Suppressor macrophage treated with lipopolysaccharide for 1 hour (primary cell): ENCODE results near the gene ALPI.
"Not testable (repeated sequence)": the region's sequence is repeated elsewhere in the genome, so short reads cannot be mapped to it uniquely, and the experiment has no call there.

ENCODE experiments used
- DNase-seq, 3 donors: peaks; one replicate each; pipeline ENCODE4 v3.0.0-alpha.2; 2020 to 2022

ALPI gene

DNA sequence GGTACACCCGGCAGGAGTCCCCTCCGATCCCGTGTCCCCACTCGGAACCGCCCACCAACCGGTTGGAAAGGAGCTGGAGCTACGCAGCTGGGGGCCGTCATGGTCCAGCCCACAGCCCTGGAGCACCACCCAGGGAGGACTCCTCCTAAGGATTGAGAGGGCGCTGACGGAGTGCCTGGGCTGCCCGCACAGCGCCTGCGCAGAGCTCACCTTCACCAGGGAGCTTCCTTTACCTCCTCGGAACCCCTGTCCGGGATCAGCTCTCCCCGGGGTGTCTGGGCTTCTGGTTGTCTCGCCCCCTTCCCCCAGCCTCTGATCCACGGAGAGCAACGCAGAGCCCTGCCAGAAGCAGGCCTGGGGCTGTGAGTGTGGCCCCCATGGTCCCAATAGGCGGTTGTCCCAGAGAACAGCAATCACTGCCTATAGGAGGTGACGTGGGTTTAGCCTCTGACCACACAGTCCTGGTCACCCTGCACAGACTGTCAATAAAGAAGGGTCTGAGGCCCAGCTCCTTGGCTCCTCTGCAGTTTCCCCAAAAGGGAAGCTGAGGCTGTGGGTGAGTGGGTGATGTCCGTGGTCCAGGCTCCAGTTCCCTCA lies 34.7 kb upstream of the ALPI start:
- no peak for DNase-seq

DNA sequence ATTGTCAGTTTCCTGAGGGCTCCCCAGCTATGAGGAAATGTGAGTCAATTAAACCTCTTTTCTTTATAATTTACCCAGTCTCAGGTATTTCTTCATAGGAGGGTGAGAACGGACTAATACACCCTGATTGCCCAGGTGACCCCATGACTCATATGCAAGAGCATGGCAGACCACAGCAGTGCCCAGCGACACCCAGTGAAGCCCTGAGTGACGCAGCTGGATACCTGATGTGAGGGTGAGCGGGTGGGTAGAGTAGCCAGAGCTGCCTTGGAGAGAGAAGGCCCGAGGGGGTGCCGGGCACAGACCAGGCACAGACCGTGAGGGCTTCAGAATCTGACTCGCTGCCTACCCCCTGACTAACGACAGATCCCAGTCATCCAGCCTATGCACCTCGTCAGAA lies 33.9 kb upstream of the ALPI start:
- no peak for DNase-seq

- not testable (repeated sequence) for DNase-seq
Measured at GRCh38 chr2:232422996-232423395, 33.0 kb upstream of the ALPI start.

DNA sequence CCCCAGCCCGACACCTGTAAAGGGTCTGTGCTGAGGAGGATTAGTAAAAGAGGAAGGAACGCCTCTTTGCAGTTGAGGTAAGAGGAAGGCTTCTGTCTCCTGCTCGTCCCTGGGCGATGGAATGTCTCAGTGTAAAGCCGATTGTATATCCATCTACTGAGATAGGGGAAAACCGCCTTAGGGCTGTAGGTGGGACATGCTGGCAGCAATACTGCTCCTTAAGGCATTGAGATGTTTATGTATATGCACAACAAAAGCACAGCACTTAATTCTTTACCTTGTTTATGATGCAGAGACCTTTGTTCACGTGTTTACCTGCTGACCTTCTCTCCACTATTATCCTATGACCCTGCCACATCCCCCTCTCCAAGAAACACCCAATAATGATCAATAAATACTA lies 32.5 kb upstream of the ALPI start:
- not testable (repeated sequence) for DNase-seq

GRCh38 chr2:232431705-232432590 lies 24.0 kb upstream of the ALPI start:
- no peak for DNase-seq

GRCh38 chr2:232432598-232433184 lies 23.3 kb upstream of the ALPI start:
- peak in 1 of 3 donors; percentile 42 for DNase-seq

DNA sequence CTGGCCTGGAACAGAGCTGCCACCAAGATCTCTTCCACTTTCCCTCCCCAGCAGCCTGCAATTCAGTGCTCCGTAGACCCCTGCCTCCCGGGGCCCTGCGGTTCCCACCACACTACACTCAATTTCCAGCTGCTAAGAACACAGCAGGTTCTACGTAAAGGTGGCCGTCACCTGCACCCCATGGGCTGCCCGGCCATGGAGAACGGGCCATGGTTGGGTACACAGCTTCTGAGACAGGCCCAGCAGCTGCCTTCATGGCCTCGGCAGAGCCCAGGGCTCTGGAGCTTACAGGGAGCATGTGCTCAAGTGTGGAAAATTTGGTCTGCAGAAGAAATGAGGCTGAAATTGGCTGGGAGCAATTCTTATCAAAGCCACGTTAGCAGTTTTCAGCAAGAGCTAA lies 22.3 kb upstream of the ALPI start:
- DNase-seq = not testable (repeated sequence)

DNA sequence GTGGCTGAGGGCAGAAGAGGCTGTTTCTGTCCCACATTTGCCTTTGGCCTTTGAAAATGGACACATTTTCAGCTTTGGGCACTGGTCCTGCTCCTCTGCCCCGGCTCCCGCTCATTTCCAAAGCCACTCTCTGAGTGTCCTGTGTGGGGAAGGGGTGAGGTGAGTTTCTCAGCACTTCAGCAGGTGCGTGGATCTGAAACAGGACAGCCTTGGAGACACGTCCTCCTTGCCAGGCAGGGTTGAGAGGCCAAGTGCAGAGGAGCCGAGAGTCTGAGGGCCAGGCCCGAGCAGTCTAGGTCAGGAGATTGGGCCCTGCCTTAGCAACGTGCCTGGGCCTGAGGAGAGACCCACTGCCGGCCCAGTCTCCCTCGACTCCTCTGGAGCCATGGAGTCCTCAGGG lies 21.9 kb upstream of the ALPI start:
- no peak for DNase-seq

- DNase-seq = no peak
Measured at GRCh38 chr2:232434563-232435374, 21.2 kb upstream of the ALPI start.

GRCh38 chr2:232435375-232435648 lies 20.6 kb upstream of the ALPI start:
- no peak for DNase-seq

DNA sequence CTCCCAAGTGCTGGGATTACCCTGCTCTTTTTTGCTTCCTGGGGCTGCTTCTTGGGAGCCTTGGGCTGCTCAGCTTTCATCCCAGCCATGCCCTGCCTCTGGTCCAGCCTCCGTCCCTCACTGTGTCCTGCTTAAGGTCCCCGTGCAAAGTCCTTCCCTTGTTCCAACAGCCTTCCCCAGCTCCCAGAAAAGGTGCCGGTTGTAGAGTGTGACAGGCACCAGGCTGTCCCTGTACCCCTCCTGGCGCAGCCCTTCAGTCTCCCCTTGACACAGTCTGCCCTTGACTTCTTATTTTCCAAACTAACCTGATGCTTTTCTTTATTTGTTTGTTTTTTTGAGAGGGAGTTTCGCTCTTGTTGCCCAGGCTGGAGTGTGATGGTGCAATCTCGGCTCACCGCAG lies 20.1 kb upstream of the ALPI start:
- no peak for DNase-seq

- DNase-seq = no peak
Measured at GRCh38 chr2:232436381-232437194, 19.4 kb upstream of the ALPI start.

- DNase-seq = no peak
Measured at GRCh38 chr2:232437195-232437571, 18.8 kb upstream of the ALPI start.

DNA sequence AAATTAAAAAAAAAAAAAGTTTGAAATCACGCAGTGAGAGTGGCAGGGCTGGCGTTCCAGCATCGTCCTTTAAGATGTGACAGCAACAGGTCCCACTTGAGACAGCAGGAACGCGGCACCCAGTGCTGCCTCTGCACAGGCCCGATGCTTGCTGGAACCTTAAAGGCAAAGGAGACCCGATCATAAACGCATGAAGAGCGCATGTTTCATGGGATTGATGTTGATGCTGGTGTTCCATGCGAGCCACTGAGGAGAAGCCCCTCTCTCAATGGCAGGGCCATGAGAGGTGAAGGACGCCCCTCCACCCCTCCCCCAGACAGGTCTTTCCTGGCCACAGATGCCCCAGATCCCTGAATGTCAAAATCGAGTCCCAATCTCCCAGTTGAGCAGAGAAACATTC lies 17.9 kb upstream of the ALPI start:
- DNase-seq = no peak

- peak; percentile 33 to 51 (median 44) for DNase-seq
Measured at GRCh38 chr2:232438951-232439757, 16.8 kb upstream of the ALPI start.

GRCh38 chr2:232439758-232440135 lies 16.2 kb upstream of the ALPI start:
- DNase-seq = no peak

GRCh38 chr2:232440220-232441018 lies 15.5 kb upstream of the ALPI start:
- peak; percentile 84 to 88 (median 87) for DNase-seq

DNA sequence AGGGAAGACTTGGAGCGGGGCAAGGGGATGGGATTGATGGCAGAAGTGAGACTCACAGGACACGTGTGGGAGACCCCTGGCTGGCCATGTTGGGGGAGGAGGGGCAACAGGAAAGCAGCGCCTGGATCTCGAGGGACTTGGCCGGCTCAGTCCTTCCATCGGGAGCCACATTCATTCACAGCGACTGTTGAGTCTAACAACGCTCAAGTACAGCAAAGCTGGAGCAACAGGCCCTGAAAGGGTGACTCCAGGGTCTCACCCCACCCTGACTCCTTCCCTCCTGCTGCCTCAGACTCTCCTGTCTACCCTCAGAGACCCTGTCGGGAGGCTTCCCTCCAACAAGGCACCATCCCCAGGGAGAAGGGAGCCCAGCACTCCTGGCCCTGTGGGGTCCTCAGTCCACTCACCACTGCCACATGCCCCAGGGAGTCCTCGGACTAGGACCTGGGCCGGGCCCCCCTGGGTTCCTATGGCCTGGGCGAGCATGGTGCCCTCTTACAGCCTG lies 14.8 kb upstream of the ALPI start:
- no peak for DNase-seq

GRCh38 chr2:232441922-232442321 lies 14.0 kb upstream of the ALPI start:
- DNase-seq = not testable (repeated sequence)

- not testable (repeated sequence) for DNase-seq
Measured at GRCh38 chr2:232442431-232442830, 13.5 kb upstream of the ALPI start.

- DNase-seq = not testable (repeated sequence)
Measured at GRCh38 chr2:232443047-232443446, 12.9 kb upstream of the ALPI start.
